ENCODE measurements around the gene ZNF681. TPM values are rescaled to one million over a fixed set of nuclear protein-coding genes. Genes with fewer than 3 reads are reported as not detected.

Gene ZNF681
- total RNA-seq, 4 donors from 2014 or later: 0.65 to 1.1 (median 0.91) TPM

DNA sequence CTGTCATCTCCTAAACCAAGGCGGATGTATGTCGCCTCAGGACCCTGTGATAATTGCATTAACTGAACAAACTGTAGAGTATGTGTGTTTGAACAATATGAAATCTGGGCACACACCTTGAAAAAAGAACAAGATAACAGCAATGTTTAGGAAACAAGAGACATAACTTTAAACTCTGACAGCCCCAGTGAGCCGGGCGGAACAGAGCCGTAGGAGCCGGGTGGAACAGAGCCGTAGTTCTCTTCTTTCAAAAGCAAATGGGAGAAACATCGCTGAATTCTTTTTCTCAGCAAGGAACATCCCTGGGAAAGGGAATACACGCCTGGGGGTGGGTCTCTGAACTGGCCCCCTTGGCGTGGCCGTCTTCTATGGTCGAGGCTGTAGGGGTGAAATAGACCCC lies 39.9 kb downstream of the ZNF681 start:
- Histone ChIP-seq H3K4me3 (no peak overlapping the region), H3K27me3 (peaks cover 0 to 15% (median 0%) of the 10 kb centered on the region in 4 donors), H3K27ac (replicated peaks in 1 of 4) (no peak overlapping the region), H3K36me3 (no peaks in the 10 kb centered on the region), H3K9me3 (no peaks in the 10 kb centered on the region), H3K4me1 (no peaks in the 10 kb centered on the region)
- TF ChIP-seq, protein P1, sequence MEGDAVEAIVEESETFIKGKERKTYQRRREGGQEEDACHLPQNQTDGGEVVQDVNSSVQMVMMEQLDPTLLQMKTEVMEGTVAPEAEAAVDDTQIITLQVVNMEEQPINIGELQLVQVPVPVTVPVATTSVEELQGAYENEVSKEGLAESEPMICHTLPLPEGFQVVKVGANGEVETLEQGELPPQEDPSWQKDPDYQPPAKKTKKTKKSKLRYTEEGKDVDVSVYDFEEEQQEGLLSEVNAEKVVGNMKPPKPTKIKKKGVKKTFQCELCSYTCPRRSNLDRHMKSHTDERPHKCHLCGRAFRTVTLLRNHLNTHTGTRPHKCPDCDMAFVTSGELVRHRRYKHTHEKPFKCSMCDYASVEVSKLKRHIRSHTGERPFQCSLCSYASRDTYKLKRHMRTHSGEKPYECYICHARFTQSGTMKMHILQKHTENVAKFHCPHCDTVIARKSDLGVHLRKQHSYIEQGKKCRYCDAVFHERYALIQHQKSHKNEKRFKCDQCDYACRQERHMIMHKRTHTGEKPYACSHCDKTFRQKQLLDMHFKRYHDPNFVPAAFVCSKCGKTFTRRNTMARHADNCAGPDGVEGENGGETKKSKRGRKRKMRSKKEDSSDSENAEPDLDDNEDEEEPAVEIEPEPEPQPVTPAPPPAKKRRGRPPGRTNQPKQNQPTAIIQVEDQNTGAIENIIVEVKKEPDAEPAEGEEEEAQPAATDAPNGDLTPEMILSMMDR (IDR thresholded peaks at IDR 0.05): no peak
- no peak for TF ChIP-seq EP300 (IDR thresholded peaks at IDR 0.05)
- intact Hi-C loops (cut with DNase I): no loop called here
- 16% methylated on average over 12 of the region's 12 CpGs for WGBS
- DNase-seq (ENCODE audit: extremely low spot score): no peak

DNA sequence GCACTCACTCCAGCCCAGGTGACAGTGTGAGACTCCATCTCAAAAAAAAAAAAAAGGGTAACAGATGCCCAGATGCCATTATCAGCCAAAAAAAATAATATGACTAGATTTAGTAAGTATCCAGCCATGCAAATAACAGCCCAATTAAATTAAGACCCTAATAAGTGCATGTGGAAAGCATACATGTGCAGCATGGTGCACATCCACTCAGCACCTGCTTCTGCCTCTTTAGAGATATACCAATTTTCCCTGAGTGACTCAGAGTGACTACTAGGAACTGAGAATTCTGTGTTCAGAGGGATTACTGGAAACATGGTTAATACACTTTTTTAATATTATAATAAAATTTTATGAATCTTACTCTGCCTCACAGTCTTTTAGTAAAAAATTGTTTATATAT lies 41.9 kb downstream of the ZNF681 start:
- Histone ChIP-seq H3K27me3 (peaks cover 0 to 15% (median 0%) of the 10 kb centered on the region in 4 donors), H3K9me3 (no peaks in the 10 kb centered on the region), H3K27ac (replicated peaks in 1 of 4) (no peak overlapping the region), H3K36me3 (no peaks in the 10 kb centered on the region), H3K4me3 (no peak overlapping the region), H3K4me1 (no peaks in the 10 kb centered on the region)
- no peak for TF ChIP-seq EP300 (IDR thresholded peaks at IDR 0.05)
- TF ChIP-seq POLR2A (IDR thresholded peaks at IDR 0.05; ENCODE audit: low read depth): no peak
- TF ChIP-seq, protein P1 (IDR thresholded peaks at IDR 0.05): no peak
- TF ChIP-seq POLR2AphosphoS5 (IDR thresholded peaks at IDR 0.05): no peak
- no peak for DNase-seq (ENCODE audit: extremely low spot score)
- intact Hi-C loops (cut with DNase I): no loop called here

DNA sequence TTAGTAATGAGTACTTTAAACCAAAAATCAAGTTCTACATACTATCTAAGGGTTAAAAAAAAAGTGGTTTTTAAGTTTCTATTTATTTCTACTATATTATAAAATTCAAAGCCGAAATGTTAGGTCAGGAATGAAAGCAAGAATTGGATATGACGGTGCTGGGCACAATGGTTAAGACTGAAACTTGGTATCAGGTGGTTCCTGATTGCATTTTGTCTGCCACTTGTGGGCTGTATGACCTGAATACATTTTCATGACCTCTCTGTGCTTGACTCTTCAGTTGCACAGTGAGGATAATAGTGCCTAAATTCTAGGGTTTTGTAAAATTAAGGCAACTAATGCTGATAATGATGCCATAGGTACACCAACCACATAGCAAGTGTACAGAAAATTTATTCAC lies 49.3 kb downstream of the ZNF681 start:
- H3K27me3 ChIP-seq: no peaks in the 10 kb centered on the region
- no peaks in the 10 kb centered on the region for H3K4me1 ChIP-seq
- TF ChIP-seq, protein P1 (IDR thresholded peaks at IDR 0.05): no peak
- no peak for TF ChIP-seq EP300 (IDR thresholded peaks at IDR 0.05)
- no peak for TF ChIP-seq POLR2AphosphoS5 (IDR thresholded peaks at IDR 0.05)
- TF ChIP-seq POLR2A (IDR thresholded peaks at IDR 0.05; ENCODE audit: low read depth): no peak
- DNase-seq (ENCODE audit: extremely low spot score): no peak
- no peak overlapping the region for H3K27ac ChIP-seq (replicated peaks in 1 of 4)
- no peaks in the 10 kb centered on the region for H3K36me3 ChIP-seq
- no peaks in the 10 kb centered on the region for H3K9me3 ChIP-seq
- no peak overlapping the region for H3K4me3 ChIP-seq
- WGBS: 31% methylated on average over 2 of the region's 2 CpGs
- intact Hi-C loops (cut with DNase I): no loop called here

DNA sequence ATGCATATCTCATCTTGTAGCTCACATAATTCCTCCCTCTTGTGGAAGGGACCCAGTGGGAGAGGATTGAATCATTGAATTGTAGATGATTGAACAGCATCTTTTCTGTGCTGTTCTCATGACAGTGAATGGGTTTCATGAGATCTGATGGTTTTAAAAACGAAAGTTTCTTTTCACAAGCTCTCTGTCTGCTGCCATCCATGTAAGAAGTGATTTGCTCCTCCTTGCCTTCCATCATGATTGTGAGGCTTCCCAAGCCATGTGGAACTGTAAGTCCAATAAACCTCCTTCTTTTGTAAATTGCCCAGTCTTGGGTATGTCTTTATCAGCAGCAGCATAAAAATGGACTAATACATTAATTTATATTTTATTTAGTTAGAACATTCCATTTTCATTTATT lies 52.0 kb downstream of the ZNF681 start:
- no peaks in the 10 kb centered on the region for H3K36me3 ChIP-seq
- no peaks in the 10 kb centered on the region for H3K4me1 ChIP-seq
- no peaks in the 10 kb centered on the region for H3K27me3 ChIP-seq
- intact Hi-C loops (cut with DNase I): no loop called here
- no peak overlapping the region for H3K27ac ChIP-seq (replicated peaks in 1 of 4)
- DNase-seq (ENCODE audit: extremely low spot score): no peak
- 92% methylated on average over 1 of the region's 1 CpG for WGBS
- H3K9me3 ChIP-seq: no peaks in the 10 kb centered on the region
- TF ChIP-seq, protein P1 (IDR thresholded peaks at IDR 0.05): no peak
- no peak for TF ChIP-seq EP300 (IDR thresholded peaks at IDR 0.05)
- no peak for TF ChIP-seq POLR2A (IDR thresholded peaks at IDR 0.05; ENCODE audit: low read depth)
- no peak for TF ChIP-seq POLR2AphosphoS5 (IDR thresholded peaks at IDR 0.05)
- no peak overlapping the region for H3K4me3 ChIP-seq

DNA sequence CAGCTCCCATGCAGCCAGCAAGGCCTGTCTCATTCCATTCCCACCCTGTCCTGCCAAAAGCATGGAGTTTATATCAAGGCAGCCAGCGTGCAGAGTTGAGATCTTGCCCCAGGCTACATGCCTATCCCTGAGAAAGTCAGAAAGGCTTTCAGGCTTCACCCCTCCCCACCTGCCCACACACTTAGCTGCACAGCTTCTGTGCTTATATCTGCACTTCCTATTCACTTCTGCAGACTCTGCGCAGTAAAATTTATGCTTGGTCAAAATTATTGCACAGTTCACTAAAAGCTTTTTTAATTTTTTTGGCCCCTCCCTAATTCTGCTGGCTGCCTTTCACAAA lies 59.2 kb downstream of the ZNF681 start:
- no peaks in the 10 kb centered on the region for H3K27me3 ChIP-seq
- peaks cover 0 to 13% (median 0%) of the 10 kb centered on the region in 4 donors for H3K4me1 ChIP-seq
- DNase-seq (ENCODE audit: extremely low spot score): no peak
- H3K9me3 ChIP-seq: no peaks in the 10 kb centered on the region
- peak overlapping the region in 1 of 4 donors; percentile 16 for H3K27ac ChIP-seq (replicated peaks in 1 of 4)
- 55% methylated on average over 2 of the region's 2 CpGs for WGBS
- no peak overlapping the region for H3K4me3 ChIP-seq
- no peak for TF ChIP-seq POLR2AphosphoS5 (IDR thresholded peaks at IDR 0.05)
- no peak for TF ChIP-seq POLR2A (IDR thresholded peaks at IDR 0.05; ENCODE audit: low read depth)
- no peak for TF ChIP-seq EP300 (IDR thresholded peaks at IDR 0.05)
- TF ChIP-seq, protein P1 (IDR thresholded peaks at IDR 0.05): no peak
- no peaks in the 10 kb centered on the region for H3K36me3 ChIP-seq
- intact Hi-C loops (cut with DNase I): no loop called here
